Activated CD4-positive, alpha-beta T cell treated with anti-CD3 and anti-CD28 coated beads, Interleukin-2, amount 10 ng/mL, durations not matched to agents 24 days and 14 days (primary cell): Measurements from ENCODE around the gene SLC39A11. TPM values are rescaled to one million over a fixed set of nuclear protein-coding genes. Genes with fewer than 3 reads are reported as not detected.

ENCODE experiments used
- DNase-seq: peaks from one replicate; pipeline ENCODE4 v3.0.0; 2022
- H3K27ac Mint-ChIP-seq: one replicate; pipeline ENCODE4 v1.8.0; 2022; ENCODE audit warnings: mild to moderate bottlenecking, mixed read lengths
- H3K27me3 Mint-ChIP-seq: one replicate; pipeline ENCODE4 v1.8.0; 2022; ENCODE audit warnings: mixed read lengths
- H3K36me3 Mint-ChIP-seq: one replicate; pipeline ENCODE4 v1.8.0; 2022; ENCODE audit warnings: low read depth, mild to moderate bottlenecking, mixed read lengths
- H3K4me1 Mint-ChIP-seq: one replicate; pipeline ENCODE4 v1.8.0; 2021; ENCODE audit warnings: mixed read lengths
- H3K4me3 Mint-ChIP-seq: one replicate; pipeline ENCODE4 v1.8.0; 2022; ENCODE audit warnings: mild to moderate bottlenecking, moderate library complexity, mixed read lengths
- H3K9me3 Mint-ChIP-seq: one replicate; pipeline ENCODE4 v1.8.0; 2021; ENCODE audit warnings: mixed read lengths
- intact Hi-C: fragments of 100-400 bp; cut with micrococcal nuclease; formaldehyde crosslinking; loops from one replicate; pipeline ENCODE4 v1.15.1; 2023
- total RNA-seq: library from RNA; stranded (reverse); gene quantifications from 2 replicates; pipeline ENCODE4 v1.2.3, GENCODE V29; 2022

Gene SLC39A11
- total RNA-seq, 1 donor from 2014 or later: 24.6 TPM

DNA sequence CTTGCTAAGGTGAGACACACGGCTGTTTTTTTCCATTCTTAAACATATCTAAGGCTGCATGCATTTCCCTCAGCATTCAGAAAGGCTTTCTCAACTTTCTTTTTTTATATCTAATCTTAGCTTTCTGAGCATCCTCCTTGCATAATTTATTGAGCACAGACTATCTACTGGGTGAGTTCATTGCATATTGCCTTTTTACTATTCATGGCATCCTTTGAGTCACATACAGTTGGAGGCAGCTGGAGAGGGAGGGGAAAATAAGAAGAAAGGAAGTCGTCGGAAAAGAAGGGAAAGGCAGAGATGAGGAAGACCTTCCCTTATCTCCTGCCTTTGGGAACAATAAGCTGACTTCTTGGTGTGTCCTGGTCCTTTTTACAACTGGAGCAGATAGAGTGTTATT, 468.3 kb downstream of the SLC39A11 start:
- Mint-ChIP-seq H3K36me3 (no peaks in the 10 kb centered on the region), H3K27me3 (peaks cover 46% of the 10 kb centered on the region), H3K4me3 (no peak overlapping the region), H3K9me3 (peaks cover 16% of the 10 kb centered on the region), H3K4me1 (no peaks in the 10 kb centered on the region), H3K27ac (no peak overlapping the region)
- intact Hi-C loops: no loop called here
- no peak for DNase-seq

DNA sequence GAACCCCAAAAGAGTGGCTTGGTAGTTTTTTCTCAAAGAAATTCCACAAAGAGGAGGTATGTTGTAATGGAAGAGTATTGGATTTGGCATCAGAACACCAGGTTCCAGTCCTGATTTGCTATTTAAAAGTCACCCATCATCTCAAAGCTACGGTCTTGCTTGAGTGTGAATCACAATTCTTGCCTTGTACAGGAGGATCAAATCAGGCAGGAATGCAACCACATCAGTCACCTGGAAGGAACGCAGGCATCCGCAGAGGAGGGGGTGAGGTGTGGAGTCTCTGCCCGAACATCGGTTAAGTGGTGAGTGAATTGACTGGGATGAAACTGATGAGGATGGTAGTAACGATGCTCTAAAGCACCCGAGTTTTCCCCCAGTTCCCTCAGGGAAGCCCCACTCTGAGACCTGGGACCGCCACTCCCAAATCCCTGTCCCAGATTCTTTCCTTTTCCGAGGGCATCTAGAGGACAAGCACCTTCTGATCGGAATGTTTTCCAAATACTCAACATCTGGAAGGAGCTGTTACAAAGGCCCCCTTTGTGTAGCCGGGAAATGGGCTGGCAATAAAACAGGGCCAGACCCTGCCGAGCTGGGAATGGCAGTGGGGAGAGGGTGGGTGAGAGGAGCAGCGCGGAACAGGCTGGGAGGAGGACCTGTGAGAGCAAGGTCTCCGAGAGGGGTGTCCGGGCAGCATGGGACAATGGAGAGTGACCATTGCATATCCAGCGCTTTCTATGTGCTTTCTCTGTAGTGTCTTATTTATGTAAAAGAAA, 469.6 kb downstream of the SLC39A11 start:
- Mint-ChIP-seq H3K9me3 (peaks cover 6% of the 10 kb centered on the region), H3K27me3 (peaks cover 38% of the 10 kb centered on the region), H3K4me1 (peaks cover 9% of the 10 kb centered on the region), H3K4me3 (no peak overlapping the region), H3K36me3 (no peaks in the 10 kb centered on the region), H3K27ac (no peak overlapping the region)
- no peak for DNase-seq
- intact Hi-C loops: no loop called here

DNA sequence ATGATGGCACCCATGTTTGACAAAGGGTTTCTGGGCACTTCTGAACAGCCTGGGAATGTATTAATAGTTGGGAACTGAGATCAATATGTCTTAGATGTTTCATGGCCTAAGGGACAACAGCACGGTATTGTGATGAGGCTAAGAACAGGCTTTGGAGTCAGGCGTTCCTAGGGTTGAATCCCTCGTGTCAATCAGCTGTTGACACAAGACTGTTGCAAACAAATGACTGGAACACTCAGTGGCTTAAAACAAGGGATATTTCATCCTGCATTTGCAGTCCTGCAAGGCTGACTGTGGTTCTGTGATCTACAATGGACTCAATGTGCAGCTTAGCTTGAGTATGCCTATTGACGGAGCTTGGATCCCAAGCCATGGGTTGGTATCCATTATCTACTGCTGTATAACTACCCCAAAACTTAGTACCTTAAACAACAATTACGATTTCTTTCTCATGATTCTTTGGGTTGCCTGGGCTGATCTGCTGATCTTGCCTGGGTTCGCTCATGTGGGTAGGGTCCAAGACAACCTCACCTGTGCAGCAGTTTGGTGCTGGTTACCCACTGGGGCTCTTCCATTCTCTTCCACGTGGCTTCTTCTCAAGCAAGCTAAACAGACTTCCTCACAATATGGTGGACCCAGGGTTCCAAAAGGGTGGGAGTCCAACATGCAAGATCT, 472.4 kb downstream of the SLC39A11 start:
- no peak for DNase-seq
- Mint-ChIP-seq H3K36me3 (no peaks in the 10 kb centered on the region), H3K9me3 (peaks cover 2% of the 10 kb centered on the region), H3K4me1 (peaks cover 23% of the 10 kb centered on the region), H3K27ac (no peak overlapping the region), H3K4me3 (no peak overlapping the region), H3K27me3 (peaks cover 47% of the 10 kb centered on the region)
- intact Hi-C loops: no loop called here

DNA sequence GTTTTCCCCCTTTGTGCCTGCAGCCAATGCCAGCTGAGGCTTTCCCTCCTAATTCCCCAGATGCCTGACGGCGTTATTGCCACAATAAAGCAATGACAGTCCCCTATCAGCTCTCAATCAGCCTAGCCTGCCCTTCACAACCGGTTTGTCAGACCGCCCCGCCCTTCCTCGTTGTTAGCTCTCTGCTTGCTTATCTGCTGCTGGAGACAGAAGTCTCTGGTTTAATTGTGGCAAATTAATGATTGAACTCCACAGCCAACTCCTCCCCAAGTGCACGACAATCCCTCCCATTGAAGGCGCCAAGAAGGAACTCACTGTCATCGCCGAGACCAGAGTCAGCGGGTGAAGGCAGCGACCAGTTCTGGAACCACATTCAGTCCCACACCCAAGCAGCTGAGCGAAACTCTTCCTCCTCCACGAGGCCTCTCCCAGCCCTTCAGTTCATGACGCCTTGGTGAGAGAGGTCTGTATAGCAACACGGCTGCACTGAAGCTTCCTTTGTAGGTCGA, 474.4 kb downstream of the SLC39A11 start:
- peaks cover 23% of the 10 kb centered on the region for H3K4me1 Mint-ChIP-seq
- H3K9me3 Mint-ChIP-seq: no peaks in the 10 kb centered on the region
- H3K36me3 Mint-ChIP-seq: no peaks in the 10 kb centered on the region
- peak overlapping the region; percentile 72 for H3K4me3 Mint-ChIP-seq
- H3K27me3 Mint-ChIP-seq: peaks cover 47% of the 10 kb centered on the region
- intact Hi-C loops: no loop called here
- DNase-seq: peak; percentile 81
- no peak overlapping the region for H3K27ac Mint-ChIP-seq

DNA sequence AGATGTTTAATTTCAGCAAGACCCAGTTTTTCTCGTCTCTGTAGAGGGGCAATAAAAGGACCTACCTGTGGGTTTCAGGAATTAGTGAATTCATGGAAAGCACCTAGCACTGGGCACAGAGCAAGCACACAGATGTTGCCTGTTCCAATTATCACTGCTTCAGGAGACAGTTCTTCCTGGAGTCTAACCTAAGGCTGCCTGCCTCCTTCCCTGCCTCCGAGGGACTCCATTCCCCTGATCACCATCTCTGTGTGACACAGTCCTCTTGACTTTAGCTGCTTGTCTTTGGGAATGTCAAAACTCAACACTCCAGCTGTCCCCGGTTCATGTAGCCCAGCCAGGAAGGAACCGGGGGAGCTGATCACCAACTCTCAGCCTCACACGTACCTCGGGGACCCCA, 474.9 kb downstream of the SLC39A11 start:
- Mint-ChIP-seq H3K36me3 (no peaks in the 10 kb centered on the region), H3K4me1 (peaks cover 23% of the 10 kb centered on the region), H3K9me3 (no peaks in the 10 kb centered on the region), H3K27ac (no peak overlapping the region), H3K27me3 (peaks cover 44% of the 10 kb centered on the region), H3K4me3 (peak overlapping the region; percentile 72)
- DNase-seq: no peak
- intact Hi-C loops: no loop called here

DNA sequence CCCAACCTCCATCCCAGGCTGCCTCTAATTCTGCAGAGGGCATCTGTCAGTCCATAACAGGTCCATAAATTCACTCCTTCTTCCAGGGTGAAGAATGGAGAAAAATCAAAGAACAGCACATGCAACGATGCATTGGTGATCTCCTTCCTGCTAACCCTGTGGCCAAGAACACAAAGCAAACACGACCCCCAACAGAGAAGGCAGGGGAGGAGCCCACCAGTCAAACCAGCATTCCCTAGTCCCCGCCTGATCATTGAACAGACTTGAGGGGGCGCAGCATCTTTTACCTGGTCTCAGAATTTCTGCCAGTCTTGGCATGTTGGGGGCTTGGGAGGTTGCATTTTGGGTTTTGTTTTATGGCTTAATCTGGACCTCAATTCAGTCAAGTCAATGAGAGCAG, 476.0 kb downstream of the SLC39A11 start:
- peaks cover 23% of the 10 kb centered on the region for H3K4me1 Mint-ChIP-seq
- H3K36me3 Mint-ChIP-seq: no peaks in the 10 kb centered on the region
- intact Hi-C loops: no loop called here
- H3K27me3 Mint-ChIP-seq: peaks cover 43% of the 10 kb centered on the region
- H3K4me3 Mint-ChIP-seq: no peak overlapping the region
- no peak overlapping the region for H3K27ac Mint-ChIP-seq
- no peak for DNase-seq
- H3K9me3 Mint-ChIP-seq: no peaks in the 10 kb centered on the region

DNA sequence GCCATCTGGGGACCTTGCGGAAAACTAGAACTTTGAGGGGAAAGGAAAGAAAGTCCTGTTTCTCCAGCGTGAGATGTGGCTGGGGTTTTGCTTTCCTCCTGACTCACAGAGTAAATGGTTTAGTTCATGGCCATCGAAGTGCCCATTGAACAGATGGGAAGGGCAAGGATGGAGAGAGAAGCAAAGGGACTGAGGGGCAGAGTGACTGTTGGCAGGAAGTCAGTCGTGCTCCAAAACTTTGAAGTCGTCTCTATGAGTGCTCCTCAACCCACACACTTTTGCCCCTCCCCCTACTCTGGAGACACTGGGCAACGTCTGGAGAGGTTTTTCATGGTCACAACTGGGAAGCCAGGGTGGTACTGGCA, 476.9 kb downstream of the SLC39A11 start:
- Mint-ChIP-seq H3K27me3 (peaks cover 46% of the 10 kb centered on the region), H3K36me3 (no peaks in the 10 kb centered on the region), H3K4me1 (peaks cover 23% of the 10 kb centered on the region), H3K4me3 (no peak overlapping the region), H3K27ac (no peak overlapping the region), H3K9me3 (no peaks in the 10 kb centered on the region)
- no peak for DNase-seq
- intact Hi-C loops: no loop called here

DNA sequence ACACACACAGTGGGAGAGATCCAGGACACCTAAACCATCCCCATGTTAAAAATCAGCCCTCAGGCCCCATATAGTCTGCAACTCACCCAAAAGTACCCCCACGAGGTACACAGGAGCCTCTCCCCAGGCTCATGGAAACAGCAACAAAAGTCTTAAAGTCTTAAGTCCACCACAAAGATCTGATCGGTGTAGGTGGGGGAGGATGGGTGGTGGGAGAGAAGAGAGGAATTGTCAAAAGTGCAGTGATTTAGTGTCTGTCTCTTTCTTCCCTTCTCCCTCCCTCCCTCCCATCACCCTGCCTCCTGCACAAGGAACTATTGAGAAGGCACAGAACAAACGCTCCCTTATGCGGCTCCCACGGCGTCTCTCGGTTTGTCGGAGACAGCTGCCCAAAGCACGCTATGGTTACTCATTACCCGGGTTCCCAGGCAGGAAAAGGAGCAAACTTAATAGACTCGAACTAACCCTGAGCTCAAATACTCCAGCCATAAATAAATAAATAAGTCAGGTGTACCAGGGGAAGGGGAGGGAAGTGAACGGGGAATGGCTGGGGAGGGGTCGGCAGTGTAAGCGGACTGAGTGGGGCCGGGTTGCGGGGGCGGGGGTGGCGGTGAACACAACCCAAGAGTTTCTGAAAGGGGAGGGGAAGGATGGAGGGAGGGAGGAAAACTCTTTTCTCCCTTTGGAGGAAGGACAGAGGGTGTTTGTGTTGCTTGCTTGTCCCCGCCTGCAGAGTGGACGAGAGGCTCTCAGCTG, 477.4 kb downstream of the SLC39A11 start:
- DNase-seq: no peak
- H3K27ac Mint-ChIP-seq: no peak overlapping the region
- no peaks in the 10 kb centered on the region for H3K36me3 Mint-ChIP-seq
- H3K27me3 Mint-ChIP-seq: peaks cover 42% of the 10 kb centered on the region
- intact Hi-C loops: no loop called here
- H3K9me3 Mint-ChIP-seq: no peaks in the 10 kb centered on the region
- H3K4me3 Mint-ChIP-seq: no peak overlapping the region
- H3K4me1 Mint-ChIP-seq: peaks cover 23% of the 10 kb centered on the region

DNA sequence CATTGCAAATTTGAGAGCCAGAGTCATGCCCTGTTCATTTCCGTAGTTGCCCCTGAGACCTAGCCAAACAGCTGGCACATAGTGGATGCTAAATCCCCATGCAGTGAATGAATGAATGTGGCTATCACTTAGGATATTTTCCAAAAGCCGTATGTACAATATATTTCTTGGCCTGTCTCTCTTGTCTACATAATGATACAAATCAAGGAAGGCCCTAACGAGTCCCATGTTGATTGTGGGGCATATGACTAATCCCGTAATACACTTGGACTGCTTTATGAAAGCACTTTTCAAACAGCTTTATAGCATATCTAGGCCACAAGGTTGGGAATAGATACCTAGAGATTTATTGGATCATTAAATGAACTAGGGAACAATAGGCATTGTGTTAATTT, 478.0 kb downstream of the SLC39A11 start:
- Mint-ChIP-seq H3K4me3 (no peak overlapping the region), H3K36me3 (no peaks in the 10 kb centered on the region), H3K4me1 (peaks cover 23% of the 10 kb centered on the region), H3K9me3 (no peaks in the 10 kb centered on the region), H3K27ac (no peak overlapping the region), H3K27me3 (peaks cover 39% of the 10 kb centered on the region)
- DNase-seq: no peak
- intact Hi-C loops: no loop called here

DNA sequence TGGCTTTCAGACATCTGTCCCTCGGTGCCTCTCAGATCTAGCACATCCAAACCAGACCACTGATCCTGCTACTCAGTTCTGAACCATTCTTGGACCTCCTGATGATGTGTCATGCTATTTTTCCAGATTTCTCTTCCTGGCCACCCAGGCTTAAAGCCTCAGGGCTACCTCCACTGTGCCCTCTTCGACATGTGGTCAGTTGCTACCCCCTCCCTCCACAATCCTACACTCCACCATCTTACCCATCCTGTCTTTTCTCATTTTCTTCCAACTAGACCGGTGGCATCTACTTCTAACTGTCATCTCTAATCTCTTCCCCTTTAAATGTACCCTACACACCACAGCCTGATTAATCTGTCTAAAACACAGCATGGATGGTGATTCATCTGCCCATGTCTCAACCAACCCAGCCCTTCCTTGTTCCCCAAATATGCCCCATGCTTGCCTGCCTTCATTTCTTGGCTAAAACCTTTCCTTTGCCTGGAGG, 478.6 kb downstream of the SLC39A11 start:
- no peaks in the 10 kb centered on the region for H3K36me3 Mint-ChIP-seq
- H3K4me3 Mint-ChIP-seq: no peak overlapping the region
- H3K27me3 Mint-ChIP-seq: peaks cover 39% of the 10 kb centered on the region
- peaks cover 22% of the 10 kb centered on the region for H3K4me1 Mint-ChIP-seq
- H3K27ac Mint-ChIP-seq: no peak overlapping the region
- no peak for DNase-seq
- intact Hi-C loops: no loop called here
- no peaks in the 10 kb centered on the region for H3K9me3 Mint-ChIP-seq

DNA sequence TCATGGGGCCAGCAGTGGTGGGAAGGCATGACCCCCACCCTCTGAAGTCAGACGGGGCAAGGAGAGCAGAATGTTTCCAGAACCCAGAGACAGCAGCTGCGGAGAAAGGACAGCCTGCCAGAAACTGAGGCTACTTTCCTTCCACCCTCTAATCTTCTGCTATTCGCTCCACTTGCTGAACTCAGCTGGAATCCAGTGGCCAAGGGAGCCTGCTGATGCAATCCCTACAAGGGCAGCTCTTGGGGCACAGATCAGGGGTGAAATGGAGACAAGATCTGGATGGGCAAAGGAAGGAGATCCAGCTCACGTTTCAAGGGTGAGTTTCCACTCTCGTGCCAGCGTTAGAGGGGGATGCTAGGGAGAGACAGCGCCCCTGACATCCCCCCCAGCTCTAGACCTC, 479.1 kb downstream of the SLC39A11 start:
- no peak for DNase-seq
- Mint-ChIP-seq H3K27ac (no peak overlapping the region), H3K9me3 (no peaks in the 10 kb centered on the region), H3K27me3 (peaks cover 40% of the 10 kb centered on the region), H3K4me1 (peaks cover 20% of the 10 kb centered on the region), H3K36me3 (no peaks in the 10 kb centered on the region), H3K4me3 (no peak overlapping the region)
- intact Hi-C loops: no loop called here

DNA sequence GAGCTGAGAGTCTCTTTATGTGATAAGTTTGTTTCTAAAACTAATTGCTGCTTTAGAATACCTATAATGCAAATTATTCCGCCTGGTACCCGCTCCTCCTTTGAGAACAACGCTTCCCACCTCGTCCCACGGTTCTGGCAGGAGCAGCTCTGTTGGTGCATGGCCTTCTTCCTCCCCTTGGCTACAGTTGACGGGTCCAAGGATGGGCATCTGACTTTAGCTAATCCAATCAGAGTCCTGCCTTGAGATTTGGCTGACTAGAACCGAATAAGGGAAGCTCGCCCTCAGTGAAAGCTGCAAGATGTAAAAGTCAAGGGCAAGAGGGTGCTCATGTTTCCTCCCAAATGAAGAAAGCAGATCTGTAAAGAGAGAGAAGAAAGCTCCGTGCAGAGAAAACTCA, 481.3 kb downstream of the SLC39A11 start:
- Mint-ChIP-seq H3K36me3 (no peaks in the 10 kb centered on the region), H3K27me3 (peaks cover 34% of the 10 kb centered on the region)

DNA sequence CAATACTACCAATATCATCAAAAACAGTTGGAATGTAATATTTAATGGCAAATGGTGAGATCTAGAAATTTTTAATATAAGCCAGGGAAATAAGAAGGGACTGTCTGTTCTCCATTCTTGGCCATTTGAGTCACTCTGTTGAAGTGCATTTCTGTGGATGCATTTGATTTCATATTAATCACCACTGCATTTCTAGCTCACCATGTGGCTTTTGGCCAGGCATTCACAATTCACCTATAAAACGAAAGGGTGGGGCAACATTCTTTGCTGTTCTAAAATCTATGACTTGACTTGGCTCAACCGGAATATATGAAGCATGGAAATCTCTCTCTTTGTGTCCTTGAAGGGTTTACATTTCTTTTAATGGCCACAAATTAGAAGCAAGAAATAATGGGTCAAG, 483.0 kb downstream of the SLC39A11 start:
- Mint-ChIP-seq H3K36me3 (no peaks in the 10 kb centered on the region), H3K9me3 (peaks cover 5% of the 10 kb centered on the region), H3K4me3 (no peak overlapping the region), H3K27me3 (peaks cover 28% of the 10 kb centered on the region), H3K4me1 (no peaks in the 10 kb centered on the region), H3K27ac (no peak overlapping the region)
- DNase-seq: no peak
- intact Hi-C loops: no loop called here

More for the DNA sequence above, 481.3 kb downstream of the SLC39A11 start:
- Mint-ChIP-seq H3K4me3 (no peak overlapping the region), H3K9me3 (peaks cover 5% of the 10 kb centered on the region), H3K27ac (no peak overlapping the region), H3K4me1 (peaks cover 3% of the 10 kb centered on the region)
- no peak for DNase-seq
- intact Hi-C loops: no loop called here

DNA sequence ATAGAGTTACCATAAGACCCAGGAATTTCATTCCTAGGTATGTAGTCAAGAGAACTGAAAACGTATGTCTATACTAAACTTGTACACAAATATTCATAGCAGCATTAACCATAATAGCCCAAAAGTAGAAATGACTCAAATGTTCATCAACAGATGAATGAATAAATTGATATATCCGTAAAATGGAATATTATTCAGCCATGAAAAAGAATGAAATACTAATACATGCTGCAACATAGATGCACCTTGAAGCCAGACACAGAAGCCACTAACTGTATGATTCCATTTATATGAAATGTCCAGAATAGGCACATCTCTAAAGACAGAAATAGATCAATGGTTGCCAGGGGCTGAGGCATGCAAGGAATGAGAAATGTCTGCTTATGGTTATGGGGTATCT, 484.1 kb downstream of the SLC39A11 start:
- H3K27ac Mint-ChIP-seq: no peak overlapping the region
- H3K27me3 Mint-ChIP-seq: peaks cover 20% of the 10 kb centered on the region
- no peak overlapping the region for H3K4me3 Mint-ChIP-seq
- DNase-seq: no peak
- intact Hi-C loops: no loop called here
- H3K36me3 Mint-ChIP-seq: no peaks in the 10 kb centered on the region
- no peaks in the 10 kb centered on the region for H3K4me1 Mint-ChIP-seq
- peaks cover 5% of the 10 kb centered on the region for H3K9me3 Mint-ChIP-seq
